H9 (cell line): ENCODE measurements around the gene NRXN3. TPM values are rescaled to one million over a fixed set of nuclear protein-coding genes. Genes with fewer than 3 reads are reported as not detected.

Experiments
- DNase-seq: peaks from one replicate; pipeline ENCODE4 v3.0.0-alpha.2; 2017
- H2AFZ ChIP-seq: one replicate; pipeline ENCODE4 v1.6.1; 2013; ENCODE audit warnings: mild to moderate bottlenecking, low read length, control low read depth, moderate library complexity
- H2AK5ac ChIP-seq: 2 replicates; pipeline ENCODE4 v1.6.1; 2013; ENCODE audit warnings: low read length, control low read depth, mixed read lengths; ENCODE audit not compliant: insufficient read length
- H2BK120ac ChIP-seq: one replicate; pipeline ENCODE4 v1.6.1; 2013; ENCODE audit warnings: low read depth, mild to moderate bottlenecking, low read length, control low read depth, inconsistent platforms; ENCODE audit not compliant: poor library complexity, severe bottlenecking
- H2BK12ac ChIP-seq: 2 replicates; pipeline ENCODE4 v1.6.1; 2013; ENCODE audit warnings: low read length, control low read depth, mixed read lengths, low read depth; ENCODE audit not compliant: insufficient read length
- H2BK15ac ChIP-seq: 2 replicates; pipeline ENCODE4 v1.6.1; 2013; ENCODE audit warnings: low read depth, low read length, control low read depth
- H2BK20ac ChIP-seq: one replicate; pipeline ENCODE4 v1.6.1; 2013; ENCODE audit warnings: low read depth, mild to moderate bottlenecking, low read length, control low read depth, inconsistent platforms; ENCODE audit not compliant: poor library complexity, severe bottlenecking
- H2BK5ac ChIP-seq: 2 replicates; pipeline ENCODE4 v1.6.1; 2013; ENCODE audit warnings: low read length, control low read depth, mixed read lengths; ENCODE audit not compliant: insufficient read length
- H3K14ac ChIP-seq: 2 replicates; pipeline ENCODE4 v1.6.1; 2013; ENCODE audit warnings: low read length, control low read depth; ENCODE audit not compliant: insufficient read depth
- H3K18ac ChIP-seq: 2 replicates; pipeline ENCODE4 v1.6.1; 2013; ENCODE audit warnings: low read depth, mild to moderate bottlenecking, mixed read lengths, low read length, control low read depth; ENCODE audit not compliant: insufficient read length
- H3K23ac ChIP-seq: 2 replicates; pipeline ENCODE4 v1.6.1; 2013; ENCODE audit warnings: low read length, control low read depth, mixed read lengths, low read depth; ENCODE audit not compliant: insufficient read length
- H3K23me2 ChIP-seq: 2 replicates; pipeline ENCODE4 v1.6.1; 2013; ENCODE audit warnings: low read depth, mild to moderate bottlenecking, mixed read lengths, low read length, control low read depth; ENCODE audit not compliant: insufficient read length, poor library complexity, severe bottlenecking
- H3K27ac ChIP-seq: 2 replicates; pipeline ENCODE4 v1.5.1; 2013; ENCODE audit warnings: low read length, control low read depth, mixed read lengths, low read depth; ENCODE audit not compliant: insufficient read length
- H3K27me3 ChIP-seq: 2 replicates; pipeline ENCODE4 v1.6.1; 2013; ENCODE audit warnings: low read length, control low read depth, inconsistent platforms; ENCODE audit not compliant: insufficient read depth
- H3K4ac ChIP-seq: 2 replicates; pipeline ENCODE4 v1.6.1; 2013; ENCODE audit warnings: low read depth, mild to moderate bottlenecking, control low read depth, inconsistent platforms, low read length, moderate library complexity
- H3K4me1 ChIP-seq: 2 replicates; pipeline ENCODE4 v1.6.1; 2013; ENCODE audit warnings: low read length, control low read depth, inconsistent platforms; ENCODE audit not compliant: insufficient read depth
- H3K4me2 ChIP-seq: 2 replicates; pipeline ENCODE4 v1.6.1; 2013; ENCODE audit warnings: low read length, control low read depth, mixed read lengths; ENCODE audit not compliant: insufficient read length, insufficient read depth
- H3K56ac ChIP-seq: 2 replicates; pipeline ENCODE4 v1.6.1; 2013; ENCODE audit warnings: low read depth, mild to moderate bottlenecking, mixed read lengths, low read length, control low read depth; ENCODE audit not compliant: insufficient read length
- H3K79me1 ChIP-seq: 2 replicates; pipeline ENCODE4 v1.6.1; 2013; ENCODE audit warnings: low read depth, mild to moderate bottlenecking, moderate library complexity, low read length, control low read depth, inconsistent platforms; ENCODE audit not compliant: insufficient read depth, poor library complexity, severe bottlenecking
- H3K79me2 ChIP-seq: 2 replicates; pipeline ENCODE4 v1.6.1; 2013; ENCODE audit warnings: low read length, control low read depth, inconsistent platforms; ENCODE audit not compliant: insufficient read depth
- H3K9ac ChIP-seq: 2 replicates; pipeline ENCODE4 v1.6.1; 2013; ENCODE audit warnings: low read length, control low read depth, mixed read lengths; ENCODE audit not compliant: insufficient read length; ENCODE audit errors: extremely low read depth
- H3K9me3 ChIP-seq: one replicate; pipeline ENCODE4 v1.6.1; 2013; ENCODE audit warnings: low read depth, low read length, inconsistent platforms; ENCODE audit not compliant: control insufficient read depth
- H3T11ph ChIP-seq: one replicate; pipeline ENCODE4 v1.6.1; 2013; ENCODE audit warnings: mild to moderate bottlenecking, low read length, control low read depth, inconsistent platforms
- H4K20me1 ChIP-seq: one replicate; pipeline ENCODE4 v1.6.1; 2013; ENCODE audit not compliant: control insufficient read depth, insufficient read length, insufficient read depth
- H4K5ac ChIP-seq: 2 replicates; pipeline ENCODE4 v1.6.1; 2013; ENCODE audit warnings: low read depth, mild to moderate bottlenecking, mixed read lengths, low read length, control low read depth; ENCODE audit not compliant: insufficient read length
- H4K8ac ChIP-seq: replicated peaks from 2 replicates; pipeline ENCODE4 v1.6.1; 2013; ENCODE audit warnings: low read length, control low read depth, mixed read lengths, low read depth; ENCODE audit not compliant: insufficient read length
- H4K91ac ChIP-seq: 2 replicates; pipeline ENCODE4 v1.6.1; 2013; ENCODE audit warnings: low read depth, mild to moderate bottlenecking, moderate library complexity, mixed read lengths, low read length, control low read depth; ENCODE audit not compliant: insufficient read length
- H3K27ac Mint-ChIP-seq, 3 experiments: 2 replicates in 2 of 3; 3 replicates in 1 of 3; pipeline ENCODE4 v1.8.0; 2020 to 2021; ENCODE audit warnings: mixed read lengths in 3 of 3, mild to moderate bottlenecking in 1 of 3, moderate library complexity in 1 of 3
- H3K27me3 Mint-ChIP-seq: 2 replicates; pipeline ENCODE4 v1.8.0; 2021; ENCODE audit warnings: low read depth, mild to moderate bottlenecking, moderate library complexity, mixed read lengths
- H3K36me3 Mint-ChIP-seq, 3 experiments: 2 replicates in 2 of 3; 3 replicates in 1 of 3; pipeline ENCODE4 v1.8.0; 2020 to 2021; ENCODE audit warnings: low read depth in 3 of 3, mixed read lengths in 3 of 3; ENCODE audit not compliant: insufficient read depth in 1 of 3
- H3K4me1 Mint-ChIP-seq, 2 experiments: 2 replicates each; pipeline ENCODE4 v1.8.0; 2020; ENCODE audit warnings: mixed read lengths in 2 of 2
- H3K4me3 Mint-ChIP-seq, 2 experiments: 2 replicates in 1 of 2; 3 replicates in 1 of 2; pipeline ENCODE4 v1.8.0; 2020 to 2021; ENCODE audit warnings: mild to moderate bottlenecking in 2 of 2, mixed read lengths in 2 of 2, moderate library complexity in 1 of 2
- H3K9me3 Mint-ChIP-seq, 2 experiments: 2 replicates in 1 of 2; 3 replicates in 1 of 2; pipeline ENCODE4 v1.8.0; 2020; ENCODE audit warnings: mild to moderate bottlenecking in 2 of 2, mixed read lengths in 2 of 2, moderate library complexity in 1 of 2
- WGBS: extraction: QIAGEN DNeasy Blood & Tissue Kit; methylation state at CpG from one replicate; pipeline ENCODE4 v1.1.7; 2013; ENCODE audit warnings: missing lambda C conversion rate, low lambda C conversion rate, mixed read lengths; ENCODE audit not compliant: insufficient read length; ENCODE audit errors: extremely low coverage; 5-methylcytosine and 5-hydroxymethylcytosine counted together
- total RNA-seq: library from RNA; stranded (reverse); gene quantifications from 2 replicates; pipeline ENCODE4 v1.2.1, GENCODE V29; 2021
- TF ChIP-seq, protein P1 (sequence below): fragments of 200-600 bp; sonication (generic); conservative IDR thresholded peaks from 3 replicates; pipeline ENCODE4 v1.8.0; 2021; ENCODE audit warnings: antibody characterized with exemption, mild to moderate bottlenecking

The NRXN3 gene
- total RNA-seq, 1 experiment from 2014 or later: 1.8 TPM

GRCh38 chr14:79724934-79725717 is 1555.0 kb downstream of the NRXN3 start:
- H3K27me3 Mint-ChIP-seq: no peaks in the 10 kb centered on the region
- TF ChIP-seq, protein P1, sequence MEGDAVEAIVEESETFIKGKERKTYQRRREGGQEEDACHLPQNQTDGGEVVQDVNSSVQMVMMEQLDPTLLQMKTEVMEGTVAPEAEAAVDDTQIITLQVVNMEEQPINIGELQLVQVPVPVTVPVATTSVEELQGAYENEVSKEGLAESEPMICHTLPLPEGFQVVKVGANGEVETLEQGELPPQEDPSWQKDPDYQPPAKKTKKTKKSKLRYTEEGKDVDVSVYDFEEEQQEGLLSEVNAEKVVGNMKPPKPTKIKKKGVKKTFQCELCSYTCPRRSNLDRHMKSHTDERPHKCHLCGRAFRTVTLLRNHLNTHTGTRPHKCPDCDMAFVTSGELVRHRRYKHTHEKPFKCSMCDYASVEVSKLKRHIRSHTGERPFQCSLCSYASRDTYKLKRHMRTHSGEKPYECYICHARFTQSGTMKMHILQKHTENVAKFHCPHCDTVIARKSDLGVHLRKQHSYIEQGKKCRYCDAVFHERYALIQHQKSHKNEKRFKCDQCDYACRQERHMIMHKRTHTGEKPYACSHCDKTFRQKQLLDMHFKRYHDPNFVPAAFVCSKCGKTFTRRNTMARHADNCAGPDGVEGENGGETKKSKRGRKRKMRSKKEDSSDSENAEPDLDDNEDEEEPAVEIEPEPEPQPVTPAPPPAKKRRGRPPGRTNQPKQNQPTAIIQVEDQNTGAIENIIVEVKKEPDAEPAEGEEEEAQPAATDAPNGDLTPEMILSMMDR: no peak
- no peak overlapping the region for H2BK5ac ChIP-seq
- no peak overlapping the region for H2BK120ac ChIP-seq
- H3K9me3 ChIP-seq: no peaks in the 10 kb centered on the region
- no peaks in the 10 kb centered on the region for H3K9me3 Mint-ChIP-seq
- no peak overlapping the region for H2BK12ac ChIP-seq
- no peaks in the 10 kb centered on the region for H3K36me3 Mint-ChIP-seq
- H2AK5ac ChIP-seq: no peak overlapping the region
- no peak overlapping the region for H3T11ph ChIP-seq
- no peak overlapping the region for H3K4ac ChIP-seq
- H3K14ac ChIP-seq: no peak overlapping the region
- no peak overlapping the region for H2BK20ac ChIP-seq
- H3K79me1 ChIP-seq: no peaks in the 10 kb centered on the region
- no peaks in the 10 kb centered on the region for H3K27me3 ChIP-seq
- no peak overlapping the region for H4K8ac ChIP-seq
- H3K4me1 Mint-ChIP-seq: peaks cover 3 to 6% of the 10 kb centered on the region in 2 experiments; a peak in 3 of 4 replicates
- no peaks in the 10 kb centered on the region; the same call in 1 of the 2 replicates for H3K4me1 ChIP-seq
- DNase-seq: no peak
- H4K91ac ChIP-seq: no peak overlapping the region
- H3K23me2 ChIP-seq: no peaks in the 10 kb centered on the region
- H3K27ac Mint-ChIP-seq: no peak overlapping the region
- H3K23ac ChIP-seq: no peak overlapping the region
- H2BK15ac ChIP-seq: no peak overlapping the region
- H3K56ac ChIP-seq: no peak overlapping the region
- no peak overlapping the region for H3K18ac ChIP-seq
- H2AFZ ChIP-seq: no peak overlapping the region
- no peaks in the 10 kb centered on the region for H3K79me2 ChIP-seq
- H3K4me2 ChIP-seq: no peak overlapping the region
- no peak overlapping the region for H3K9ac ChIP-seq
- no peak overlapping the region for H3K4me3 Mint-ChIP-seq
- H4K20me1 ChIP-seq: no peaks in the 10 kb centered on the region
- H4K5ac ChIP-seq: no peak overlapping the region
- H3K27ac ChIP-seq: no peak overlapping the region
- no CpG with 5 or more reads among the region's 7 CpGs for WGBS
